ENCODE results near the gene ZNF414. TPM values are rescaled to one million over a fixed set of nuclear protein-coding genes. Genes with fewer than 3 reads are reported as not detected.
A peak's percentile ranks its signal among the peaks of the same experiment; 100 is the strongest.

Gene ZNF414
- total and polyA plus RNA-seq, 2 of the 4 experiments (the other 2 are of a cell fraction), result 3.2 to 14.2 TPM

- ATAC-seq (ENCODE audit: low read depth) (peak; percentile 63; the same call in 1 of the 2 replicates), DNase-seq (peak; percentile 62)
- no peak overlapping the region for H3K56ac ChIP-seq (ENCODE audit: extremely low read depth, insufficient read depth, low read length)
- no peak overlapping the region for H3K4me3 ChIP-seq (ENCODE audit: insufficient read depth, low read depth, low read length)
- CTCF ChIA-PET, result no interaction called here
- no peak overlapping the region for H2BK20ac ChIP-seq (ENCODE audit: low read depth, low read length)
- H3K9me1 ChIP-seq (ENCODE audit: insufficient read depth, low read length), result no peaks in the 10 kb centered on the region; the same call in 1 of the 2 replicates
- intact Hi-C loops (cut with micrococcal nuclease) (no loop called here), in situ Hi-C loops (cut with MboI; ENCODE audit: low sequenced_read_pairs) (no loop called here), dilution Hi-C loops (cut with HindIII; ENCODE audit: low sequenced_read_pairs, unreplicated experiment) (no loop called here)
- no peak for TF ChIP-seq BHLHE40 (IDR thresholded peaks at IDR 0.05; ENCODE audit: low read depth, low read length)
- no peak for TF ChIP-seq USF2 (IDR thresholded peaks at IDR 0.05; ENCODE audit: low read depth, low read length)
- TF ChIP-seq MAFK (IDR thresholded peaks at IDR 0.05; ENCODE audit: low read depth, low read length), result no peak
- no peak for TF ChIP-seq RCOR1 (IDR thresholded peaks at IDR 0.05; ENCODE audit: insufficient replicate concordance, low read length)
- no peak for TF ChIP-seq ELK1 (IDR thresholded peaks at IDR 0.05; ENCODE audit: borderline replicate concordance, low read depth, low read length)
- no peak for TF ChIP-seq RAD21 (IDR thresholded peaks at IDR 0.05; ENCODE audit: low read length)
- no peak for TF ChIP-seq MXI1 (IDR thresholded peaks at IDR 0.05; ENCODE audit: borderline replicate concordance, low read depth, low read length)
- TF ChIP-seq FOS (IDR thresholded peaks at IDR 0.05; ENCODE audit: low read depth, low read length), result no peak
- no peak for TF ChIP-seq SMC3 (IDR thresholded peaks at IDR 0.05; ENCODE audit: low read depth, low read length)
- no peak for TF ChIP-seq RFX5 (IDR thresholded peaks at IDR 0.05; ENCODE audit: low read depth, low read length)
- no peak for TF ChIP-seq NFE2L2 (IDR thresholded peaks at IDR 0.05; ENCODE audit: low read depth, low read length)
- no peak for TF ChIP-seq CTCF (conservative IDR thresholded peaks at IDR 0.05; ENCODE audit: low read depth, low read length)
- no peak for TF ChIP-seq MAZ (IDR thresholded peaks at IDR 0.05; ENCODE audit: borderline replicate concordance, low read depth, low read length)
- no peak for TF ChIP-seq POLR2A (IDR thresholded peaks at IDR 0.05; ENCODE audit: low read depth, low read length)
- H4K8ac ChIP-seq (ENCODE audit: low read depth in 2 of 2, low read length in 2 of 2), result peak overlapping the region; percentile 66 to 89
- no peak overlapping the region for H3K4me2 ChIP-seq (ENCODE audit: low read depth, low read length)
- no peaks in the 10 kb centered on the region for H3K27me3 ChIP-seq (ENCODE audit: control insufficient read depth, insufficient read depth, low read length)
- H3K27ac ChIP-seq (ENCODE audit: insufficient read depth, low read length), result no peak overlapping the region
- peak overlapping the region; percentile 78 for H2AFZ ChIP-seq (replicated peaks; ENCODE audit: low read length, poor library complexity)
- no peak overlapping the region for H2AK5ac ChIP-seq (ENCODE audit: low read depth, low read length)
- no peak overlapping the region for H4K5ac ChIP-seq (ENCODE audit: low read depth, low read length)
- no peaks in the 10 kb centered on the region for H3K9me3 ChIP-seq (ENCODE audit: control insufficient read depth, insufficient read depth, low read length)
- no peak overlapping the region for H3K18ac ChIP-seq (ENCODE audit: low read depth, low read length)
- no peaks in the 10 kb centered on the region for H3K4me1 ChIP-seq (ENCODE audit: control insufficient read depth, insufficient read depth, low read length)
- H2BK5ac ChIP-seq (ENCODE audit: low read depth, low read length, poor library complexity, severe bottlenecking), result no peak overlapping the region
- 31% methylated on average over 3 of the region's 10 CpGs; no CpG with 5 or more reads in 1 of the 2 experiments for WGBS, 2 experiments (ENCODE audit: extremely low coverage in 2 of 2, insufficient read length in 1 of 2)
- no peak overlapping the region for H3K9ac ChIP-seq (ENCODE audit: low read depth, low read length)
- no peaks in the 10 kb centered on the region for H4K20me1 ChIP-seq (ENCODE audit: insufficient read depth, low read length)
- POLR2A ChIA-PET (ENCODE audit: unreplicated experiment), result no interaction called here
- H2BK15ac ChIP-seq (ENCODE audit: low read depth, low read length), result no peak overlapping the region
- H3K14ac ChIP-seq (replicated peaks; ENCODE audit: low read depth, low read length), result no peak overlapping the region
- H2BK120ac ChIP-seq (ENCODE audit: low read depth, low read length), result no peak overlapping the region
- peaks cover 8% of the 10 kb centered on the region; the same call in 1 of the 2 replicates for H3K36me3 ChIP-seq (ENCODE audit: control insufficient read depth, insufficient read depth, low read length)
- no TSS peak for BruUV-seq (replicated peaks)
- H3K4ac ChIP-seq (ENCODE audit: low read depth, low read length), result 0 out of 2 replicates have a peak overlapping the region, but pooled peaks have one; percentile 20
- H3K79me1 ChIP-seq (ENCODE audit: low read depth in 1 of 2, low read length in 2 of 2), result no peaks in the 10 kb centered on the region
- no peak overlapping the region for H4K91ac ChIP-seq (ENCODE audit: insufficient read depth, low read depth, low read length)
- peak overlapping the region; percentile 50 for H2AK9ac ChIP-seq (replicated peaks; ENCODE audit: low read depth, low read length, poor library complexity)
- H3K23ac ChIP-seq (ENCODE audit: low read depth, low read length), result no peak overlapping the region
Measured at GRCh38 chr19:8552810-8553209, 38.8 kb upstream of the ZNF414 start.

Measured in IMR-90 (cell line).